Natural killer cell (primary cell): ENCODE measurements around the gene ZBED3. TPM values are rescaled to one million over a fixed set of nuclear protein-coding genes. Genes with fewer than 3 reads are reported as not detected.

Experiments used
- ATAC-seq, 3 donors: fragments of 150-1000 bp in 2 of 3; fragments of 200-7000 bp in 1 of 3; cut with Tn5 transposase; 1 replicate in 1 of 3; 2 replicates in 2 of 3; pipeline ENCODE4 v1.10.0; 2021; ENCODE audit warnings: mild to moderate bottlenecking in 2 of 3, moderate library complexity in 2 of 3
- DNase-seq, 2 donors: peaks; one replicate each; pipeline versions ENCODE4 v3.0.0 to v3.0.0-alpha.2; 2013 to 2021; ENCODE audit warnings: mixed read lengths in 1 of 2
- H3K27ac ChIP-seq: one replicate; pipeline ENCODE4 v1.5.1; 2013; ENCODE audit warnings: mild to moderate bottlenecking, low read length
- H3K27me3 ChIP-seq: one replicate; pipeline ENCODE4 v1.6.1; 2013; ENCODE audit warnings: low read length; ENCODE audit not compliant: control insufficient read depth, insufficient read depth
- H3K36me3 ChIP-seq: one replicate; pipeline ENCODE4 v1.6.1; 2013; ENCODE audit warnings: low read length; ENCODE audit not compliant: control insufficient read depth, insufficient read depth
- H3K4me1 ChIP-seq: one replicate; pipeline ENCODE4 v1.6.1; 2013; ENCODE audit warnings: low read length; ENCODE audit not compliant: control insufficient read depth, insufficient read depth
- H3K4me3 ChIP-seq: one replicate; pipeline ENCODE4 v1.5.1; 2013; ENCODE audit warnings: low read length
- H3K9me3 ChIP-seq: one replicate; pipeline ENCODE4 v1.6.1; 2013; ENCODE audit warnings: low read length; ENCODE audit not compliant: control insufficient read depth, insufficient read depth
- H3K27ac Mint-ChIP-seq, 2 donors: one replicate each; pipeline ENCODE4 v1.8.0; 2022; ENCODE audit warnings: mild to moderate bottlenecking in 2 of 2, mixed read lengths in 2 of 2, moderate library complexity in 1 of 2
- H3K27me3 Mint-ChIP-seq, 2 donors: one replicate each; pipeline ENCODE4 v1.8.0; 2022; ENCODE audit warnings: low read depth in 2 of 2, mixed read lengths in 2 of 2
- H3K36me3 Mint-ChIP-seq: one replicate; pipeline ENCODE4 v1.8.0; 2022; ENCODE audit warnings: mixed read lengths
- H3K4me1 Mint-ChIP-seq, 2 donors: one replicate each; pipeline ENCODE4 v1.8.0; 2022; ENCODE audit warnings: mixed read lengths in 2 of 2
- H3K4me3 Mint-ChIP-seq: one replicate; pipeline ENCODE4 v1.8.0; 2022; ENCODE audit warnings: mild to moderate bottlenecking, moderate library complexity, mixed read lengths
- H3K9me3 Mint-ChIP-seq, 2 donors: one replicate each; pipeline ENCODE4 v1.8.0; 2022; ENCODE audit warnings: mixed read lengths in 2 of 2
- CTCF ChIP-seq: fragments of 200-600 bp; IDR thresholded peaks from one replicate; pipeline ENCODE4 v1.8.0; 2022; ENCODE audit warnings: antibody characterized with exemption
- WGBS: methylation state at CpG from one replicate; pipeline ENCODE4 v1.1.7; 2013; ENCODE audit warnings: missing lambda C conversion rate; ENCODE audit not compliant: insufficient coverage; 5-methylcytosine and 5-hydroxymethylcytosine counted together
- intact Hi-C: fragments of 100-400 bp; cut with micrococcal nuclease; formaldehyde crosslinking; loops from one replicate; pipeline ENCODE4 v1.14.2; 2022
- total RNA-seq, 4 donors: library from RNA; stranded (reverse); fragments of 120-200 nt in 1 of 4; gene quantifications; one replicate each; pipeline versions ENCODE4 v1.2.3 to v1.2.4, GENCODE V29; 2013 to 2022

ZBED3 gene
- total RNA-seq, 3 donors from 2014 or later (not counting 1 experiment from before 2014, with no cell fraction given) = 2.6 to 4.0 (median 3.2) TPM

- H3K36me3 ChIP-seq = no peaks in the 10 kb centered on the region
- intact Hi-C loops = no loop called here
- TF ChIP-seq CTCF = no peak
- no peak for ATAC-seq
- peaks cover 5% of the 10 kb centered on the region for H3K27me3 ChIP-seq
- no peak overlapping the region for H3K27ac ChIP-seq
- Mint-ChIP-seq H3K36me3 (no peaks in the 10 kb centered on the region), H3K27me3 (peaks cover 34 to 56% of the 10 kb centered on the region in 2 donors), H3K4me3 (no peak overlapping the region), H3K9me3 (no peaks in the 10 kb centered on the region), H3K4me1 (no peaks in the 10 kb centered on the region), H3K27ac (no peak overlapping the region)
- H3K9me3 ChIP-seq = no peaks in the 10 kb centered on the region
- H3K4me1 ChIP-seq = no peaks in the 10 kb centered on the region
- H3K4me3 ChIP-seq = no peak overlapping the region
- 80% methylated on average over 7 of the region's 7 CpGs for WGBS
- no peak for DNase-seq
Observed at GRCh38 chr5:77022511-77023417, 64.3 kb downstream of the ZBED3 start.

Other genes with a start within 250 kb of the ZBED3 start
- gene S100Z, start 237.3 kb downstream of the ZBED3 start, total RNA-seq = 1 to 10 TPM in 1 of 3 donors, under 1 TPM in 2; 0.60 to 3.3 (median 0.91) TPM
- under 1 TPM in 2 of 3 donors, not detected in 1; 0.31 to 0.84 TPM for gene CRHBP, start 134.2 kb downstream of the ZBED3 start, total RNA-seq
- gene AGGF1, start 56.9 kb downstream of the ZBED3 start, total RNA-seq = 10 to 100 TPM; 13.0 to 22.6 (median 15.0) TPM
- gene PDE8B, start 123.4 kb upstream of the ZBED3 start, total RNA-seq = under 1 TPM in 2 of 3 donors, not detected in 1; 0.23 to 0.82 TPM